LNCAP (cell line): ENCODE results near the gene L2HGDH.

Experiments
- CTCF ChIP-seq: fragments of 450-650 bp; IDR thresholded peaks from 2 replicates; pipeline ENCODE4 v1.5.1; 2017; ENCODE audit warnings: mild to moderate bottlenecking

Gene L2HGDH

GRCh38 chr14:50272498-50272897, 39.5 kb downstream of the L2HGDH start:
- no peak for TF ChIP-seq CTCF

- no peak for TF ChIP-seq CTCF
Observed at GRCh38 chr14:50270932-50271331, 41.1 kb downstream of the L2HGDH start.

GRCh38 chr14:50265029-50265428, 47.0 kb downstream of the L2HGDH start:
- TF ChIP-seq CTCF, result no peak

- TF ChIP-seq CTCF, result no peak
Observed at GRCh38 chr14:50263321-50263720, 48.7 kb downstream of the L2HGDH start.

- TF ChIP-seq CTCF, result no peak
Observed at GRCh38 chr14:50262865-50263264, 49.2 kb downstream of the L2HGDH start.

- peak; percentile 48 for TF ChIP-seq CTCF
Observed at GRCh38 chr14:50260511-50260910, 51.5 kb downstream of the L2HGDH start.

- TF ChIP-seq CTCF, result no peak
Observed at GRCh38 chr14:50260072-50260471, 52.0 kb downstream of the L2HGDH start.

GRCh38 chr14:50257732-50258131, 54.3 kb downstream of the L2HGDH start:
- TF ChIP-seq CTCF, result no peak
